GM21423 (cell line): ENCODE results near the gene TRIM16.
"Not testable (repeated sequence)": the region's sequence is repeated elsewhere in the genome, so short reads cannot be mapped to it uniquely, and the experiment has no call there.

ENCODE experiments used
- ATAC-seq: cut with Tn5 transposase; IDR thresholded peaks from one replicate; pipeline ENCODE4 v1.9.1; 2021; ENCODE audit warnings: mild to moderate bottlenecking, moderate library complexity; ENCODE audit not compliant: unreplicated experiment

The TRIM16 gene

DNA sequence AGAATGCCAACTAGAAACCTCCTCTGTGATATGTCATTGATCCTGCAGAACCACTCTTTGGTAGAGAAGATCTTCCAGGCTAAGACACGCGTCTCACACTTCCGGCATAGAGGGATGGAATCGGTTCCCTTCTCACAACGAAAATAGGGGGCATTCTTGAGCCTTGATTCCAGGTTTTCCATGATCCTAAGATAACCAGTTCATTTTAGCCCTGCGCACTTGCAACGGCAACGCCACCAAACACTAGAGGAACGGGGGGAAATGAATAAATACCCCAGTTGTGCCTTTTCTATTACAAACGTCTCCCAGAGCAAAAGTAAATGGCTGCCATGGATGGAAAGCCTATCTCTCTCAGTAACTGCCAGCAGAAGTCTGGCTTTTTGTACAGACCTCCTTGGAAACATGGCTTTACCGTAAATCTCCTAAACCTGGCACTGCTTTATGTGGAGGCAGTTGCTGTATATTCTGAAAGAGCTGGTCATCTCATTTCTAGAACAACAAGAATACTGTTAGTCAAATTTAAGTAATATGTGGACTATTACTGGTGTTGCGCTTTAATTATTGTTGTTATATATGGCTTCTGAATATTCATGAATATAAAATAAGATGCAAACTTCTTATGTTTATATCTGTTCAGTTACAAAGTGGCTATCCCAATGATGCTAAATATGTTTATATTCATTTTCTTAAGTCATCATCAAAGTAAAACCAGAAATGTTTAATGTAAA lies 64.6 kb downstream of the TRIM16 start, which contains the start of gene FBXW10B:
FBXW10B (minus strand) TSS at position 374 of the 728 bp plus-strand sequence; CDS start at position 182, 192 bp downstream.
- ATAC-seq = not testable (repeated sequence)

DNA sequence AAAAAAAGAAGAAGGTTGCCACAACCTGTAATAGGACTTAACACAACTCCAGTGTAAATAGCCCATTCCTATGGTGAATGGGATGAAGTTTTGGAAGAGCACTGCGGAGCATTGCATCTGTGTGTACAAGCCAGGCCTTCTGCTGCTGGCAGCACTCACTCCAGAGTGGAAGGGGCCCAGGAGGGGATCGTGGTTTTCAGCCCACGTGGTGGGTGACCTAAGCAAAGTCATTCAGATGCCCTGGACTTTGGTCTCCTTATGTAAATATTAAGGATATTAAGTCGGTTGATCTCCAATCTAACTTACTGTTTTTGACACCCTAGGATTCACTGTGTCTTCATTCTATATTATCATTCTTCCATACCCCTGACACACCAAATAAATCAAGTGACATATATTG lies 67.3 kb downstream of the TRIM16 start:
- ATAC-seq = not testable (repeated sequence)

DNA sequence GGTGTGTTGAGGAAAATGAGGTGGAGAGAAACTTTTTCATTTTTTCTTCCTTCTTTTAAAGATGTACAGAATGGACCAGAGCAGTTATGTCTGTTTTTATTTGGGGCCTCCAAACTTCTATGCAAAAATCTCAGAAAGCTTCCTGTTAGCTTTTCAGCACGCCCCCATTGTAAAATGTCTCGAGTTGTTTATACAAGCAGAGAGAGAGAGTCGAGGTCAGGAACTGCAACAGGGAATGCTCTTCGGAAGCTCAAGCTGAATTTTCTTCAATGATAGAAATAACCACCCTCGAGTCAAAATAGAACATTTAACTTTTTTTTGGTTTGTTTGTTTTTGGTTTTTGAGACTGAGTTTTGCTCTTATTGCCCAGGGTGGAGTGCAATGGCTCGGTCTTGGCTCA lies 68.3 kb downstream of the TRIM16 start:
- not testable (repeated sequence) for ATAC-seq

DNA sequence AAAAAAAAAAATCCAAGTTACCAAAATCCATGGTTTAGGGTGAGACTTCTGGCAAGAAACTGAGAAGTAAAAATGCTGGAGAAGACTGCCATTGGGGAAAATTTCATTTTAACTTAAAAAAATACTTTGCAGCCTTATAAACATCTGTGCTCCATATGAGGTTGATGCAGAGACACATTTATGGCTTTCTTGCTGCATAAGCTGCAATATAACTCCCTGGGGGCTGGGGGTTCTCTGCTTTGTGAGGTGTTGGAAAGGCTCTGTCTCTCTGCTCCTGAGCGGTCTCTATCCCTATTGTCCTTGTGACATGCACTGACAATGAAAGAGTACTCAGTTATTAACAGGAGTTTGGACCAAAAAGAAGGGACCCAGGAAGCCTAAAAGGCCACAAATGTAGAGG lies 71.0 kb downstream of the TRIM16 start:
- not testable (repeated sequence) for ATAC-seq

DNA sequence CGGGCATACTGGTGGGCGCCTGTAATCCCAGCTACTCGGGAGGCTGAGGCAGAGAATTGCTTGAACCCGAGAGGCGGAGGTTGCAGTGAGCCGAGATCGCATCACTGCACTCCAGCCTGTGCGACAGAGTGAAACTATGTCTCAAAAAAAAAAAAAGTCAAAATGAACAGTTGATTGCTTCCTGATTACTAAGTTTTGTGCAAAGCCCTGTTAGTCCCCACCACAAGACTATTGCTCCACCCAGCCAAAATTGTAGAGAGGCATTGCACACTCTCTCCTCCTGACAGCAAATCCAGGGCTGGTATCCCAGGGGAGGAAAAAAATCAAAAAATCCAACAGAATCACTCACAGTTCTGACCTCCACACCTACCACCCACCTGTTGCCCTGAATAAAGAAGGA lies 91.2 kb downstream of the TRIM16 start:
- not testable (repeated sequence) for ATAC-seq

DNA sequence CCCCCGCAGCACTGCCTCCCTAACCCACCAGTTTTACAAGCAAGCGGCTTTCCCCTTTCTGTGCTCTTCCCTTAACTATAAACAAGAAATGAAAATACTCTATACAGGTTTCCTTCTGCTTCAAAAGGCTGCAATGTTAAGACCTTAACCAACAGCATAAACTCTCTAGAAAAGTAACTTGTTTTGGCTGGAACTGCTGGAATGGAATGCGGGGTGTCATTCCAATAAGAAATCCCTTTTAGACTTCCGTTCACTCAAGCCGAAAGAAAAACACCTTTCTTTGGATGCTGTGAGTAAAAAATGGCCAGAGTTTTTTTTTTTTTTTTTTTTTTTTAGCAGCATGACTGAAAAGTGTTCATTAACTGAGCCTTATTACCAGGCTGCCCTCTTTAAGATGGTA lies 92.1 kb downstream of the TRIM16 start:
- ATAC-seq = not testable (repeated sequence)

DNA sequence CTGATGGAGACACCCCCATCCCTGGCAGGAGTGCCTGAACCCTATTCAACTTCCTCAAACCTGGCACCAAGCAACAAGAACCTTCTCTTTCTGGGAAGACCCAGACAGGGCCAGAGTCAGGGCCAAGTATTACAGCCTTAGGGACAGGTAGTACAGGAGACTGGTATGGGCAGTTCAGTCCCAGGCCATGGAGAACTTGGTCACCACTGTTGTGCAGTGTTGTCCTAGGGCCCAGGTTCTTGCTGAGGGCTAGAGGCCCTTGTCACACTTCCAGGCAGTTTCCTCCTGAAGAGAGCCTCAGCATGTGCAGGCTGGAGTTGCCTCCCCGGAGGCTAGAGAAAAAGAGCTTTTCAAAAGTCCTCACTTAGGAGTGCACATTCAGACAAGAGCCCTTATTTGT lies 93.3 kb downstream of the TRIM16 start:
- not testable (repeated sequence) for ATAC-seq

DNA sequence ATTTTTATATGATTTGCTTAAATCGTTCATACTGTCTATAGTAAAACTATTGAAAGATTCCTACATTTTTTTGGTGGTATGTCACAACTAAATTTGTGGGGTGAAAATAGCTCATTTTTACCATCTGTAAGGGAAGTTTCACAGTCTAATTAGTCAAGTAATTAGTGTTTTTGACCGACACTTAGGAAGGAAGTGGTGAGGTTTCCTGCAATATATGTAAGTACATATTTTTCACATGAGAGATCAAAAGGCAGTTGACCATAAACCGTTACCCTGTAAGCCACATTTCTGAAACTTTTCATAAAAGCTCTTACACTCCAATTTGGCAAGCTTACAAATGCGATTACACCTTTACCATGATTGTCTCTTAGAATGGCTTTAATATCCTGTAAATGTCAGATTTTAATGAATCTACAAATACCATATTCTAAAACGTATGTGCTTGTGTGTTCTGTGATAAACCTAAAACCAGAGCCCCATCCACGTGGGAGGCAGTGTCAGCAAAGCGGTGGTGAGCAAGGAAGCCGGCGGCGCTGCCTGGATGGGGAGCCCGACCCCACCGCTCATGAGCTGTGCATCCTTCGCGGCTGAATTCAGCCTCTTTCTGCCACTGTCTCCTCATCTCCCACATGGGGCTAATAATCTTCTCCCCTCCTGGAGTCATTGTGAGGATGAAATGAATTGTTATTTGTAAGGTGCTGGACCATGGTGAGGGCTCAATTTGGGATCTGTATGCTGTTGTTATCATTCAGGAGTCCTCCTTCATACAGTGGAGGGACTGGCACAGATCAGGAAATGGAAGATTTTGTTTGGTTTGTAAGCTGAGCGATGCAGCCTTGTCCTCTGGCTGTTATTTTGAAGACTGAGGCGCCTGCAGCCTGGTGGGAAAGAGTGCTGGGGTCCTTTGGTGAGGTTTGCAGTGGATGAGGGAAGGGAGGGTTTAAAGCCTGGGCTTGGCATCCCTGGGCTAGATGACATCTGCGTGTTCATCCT lies 94.3 kb downstream of the TRIM16 start:
- peak; percentile 86 for ATAC-seq

DNA sequence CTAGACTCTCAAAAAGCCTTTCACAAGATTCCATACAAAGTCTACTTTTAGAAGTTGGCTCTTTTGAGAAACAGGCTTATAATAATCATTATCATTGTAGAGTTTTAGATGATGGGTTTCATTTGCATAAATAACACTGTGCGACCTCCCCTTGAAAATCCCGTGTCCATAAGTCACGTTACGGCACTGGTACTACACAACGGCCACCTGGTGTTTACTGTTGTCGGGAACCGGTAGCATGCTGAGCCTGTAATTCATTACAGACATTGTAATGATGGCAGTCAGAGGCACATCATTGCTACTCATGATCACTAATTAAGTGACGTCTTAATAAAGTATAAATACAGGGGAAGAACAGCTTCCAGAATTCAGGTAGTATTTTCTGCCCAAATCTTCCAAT lies 96.1 kb downstream of the TRIM16 start:
- not testable (repeated sequence) for ATAC-seq

DNA sequence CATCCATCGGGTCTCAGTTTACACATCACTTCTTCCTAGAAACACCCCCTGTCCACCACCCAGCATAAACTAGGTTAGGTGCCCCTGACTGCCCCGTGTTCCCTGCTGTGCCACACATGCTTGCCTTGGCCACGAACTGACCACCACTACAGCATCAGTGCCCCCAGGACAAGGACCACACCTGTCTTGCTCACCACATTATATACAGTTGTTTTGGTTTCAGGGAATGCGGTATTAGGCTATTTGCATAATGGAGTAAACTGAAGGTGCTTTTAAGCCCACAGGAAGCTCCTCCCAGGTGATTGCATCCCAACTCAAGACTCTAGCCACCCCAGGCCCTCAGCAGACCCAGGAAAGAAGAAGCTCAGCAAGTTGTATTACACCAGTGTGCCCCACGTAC lies 100.8 kb downstream of the TRIM16 start:
- ATAC-seq = not testable (repeated sequence)

DNA sequence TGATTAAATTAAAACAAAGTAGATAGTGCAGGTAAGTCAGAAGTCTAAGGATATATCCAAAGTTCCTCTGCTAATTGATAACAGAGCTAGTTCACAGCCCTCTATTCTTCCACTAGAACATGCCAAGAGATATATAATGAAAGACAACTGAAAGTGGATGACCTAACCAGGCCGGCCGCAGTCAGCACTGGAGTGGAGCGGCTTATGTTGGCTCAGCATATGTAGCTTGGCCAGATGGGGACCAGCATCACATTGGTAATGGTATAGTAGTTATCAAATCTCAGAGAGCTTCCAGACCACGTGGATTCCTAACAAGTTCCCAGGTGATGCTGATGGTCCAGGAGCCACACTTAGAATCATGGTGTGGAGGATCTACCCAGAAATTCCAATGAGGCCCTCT lies 102.6 kb downstream of the TRIM16 start:
- ATAC-seq = not testable (repeated sequence)
